ENCODE measurements around the gene CLDN4. TPM values are rescaled to one million over a fixed set of nuclear protein-coding genes. Genes with fewer than 3 reads are reported as not detected.

Gene CLDN4
- total and polyA plus RNA-seq, 2 experiments from 2014 or later = 11.6 to 19.4 TPM

DNA sequence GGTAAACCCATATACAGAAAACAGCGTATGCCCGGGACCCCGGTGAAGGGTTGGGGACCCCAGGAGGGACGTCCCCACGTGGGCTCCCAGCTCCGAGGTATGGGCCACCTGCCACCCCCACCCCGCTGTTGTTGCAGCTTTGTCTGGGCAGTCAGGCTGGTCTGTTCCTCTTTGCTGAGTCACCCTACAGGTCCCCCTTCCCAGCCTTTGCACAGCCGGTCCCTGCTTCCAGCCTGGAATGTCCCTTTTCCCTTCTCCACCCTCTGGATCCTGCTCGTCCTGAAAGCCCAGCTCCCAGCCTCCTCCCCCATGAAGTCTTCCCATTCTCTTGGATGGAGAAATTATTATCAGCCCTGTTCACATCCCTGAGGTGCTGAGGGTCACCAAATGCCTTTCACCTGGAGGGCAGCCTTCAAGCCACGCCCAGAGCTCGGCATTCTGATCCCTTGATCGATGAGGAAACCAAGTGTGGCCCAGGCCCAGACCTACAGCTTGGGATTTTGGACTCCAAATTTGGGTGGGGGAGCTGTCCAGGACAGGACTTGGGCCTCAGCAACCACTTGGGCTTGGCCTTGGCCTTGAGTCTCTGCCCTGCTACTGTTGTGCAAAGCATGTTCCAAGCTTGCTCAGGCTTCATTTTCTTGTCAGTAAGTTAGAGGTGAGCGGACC lies 2.6 kb downstream of the CLDN4 start:
- peaks cover 52% of the 10 kb centered on the region for H3K4me1 Mint-ChIP-seq
- H3K27me3 Mint-ChIP-seq (ENCODE audit: insufficient read depth, low read depth, poor library complexity) = peaks cover 14% of the 10 kb centered on the region
- H3K9me3 Mint-ChIP-seq = peaks cover 15% of the 10 kb centered on the region
- Histone ChIP-seq H3K4me2 (peak overlapping the region; percentile 80), H3F3A (replicated peaks; ENCODE audit: low read depth) (0 out of 2 replicates have a peak, but pooled peaks cover 3% of the 10 kb centered on the region), H2AFZ (no peak overlapping the region), H3K9me2 (ENCODE audit: insufficient read depth) (no peaks in the 10 kb centered on the region), H4K20me1 (replicated peaks; ENCODE audit: insufficient read depth) (no peaks in the 10 kb centered on the region), H3K79me2 (replicated peaks; ENCODE audit: insufficient read depth) (no peaks in the 10 kb centered on the region), H3K36me3 (ENCODE audit: insufficient read depth) (no peaks in the 10 kb centered on the region), H3K27me3 (ENCODE audit: insufficient read depth) (no peaks in the 10 kb centered on the region), H3K4me1 (ENCODE audit: insufficient read depth) (peaks cover 51% of the 10 kb centered on the region), H3K4me3 (no peak overlapping the region), H3K27ac (ENCODE audit: low read depth) (peak overlapping the region; percentile 80)
- peak overlapping the region; percentile 89 for H3K27ac Mint-ChIP-seq
- H3K4me3 Mint-ChIP-seq = peak overlapping the region; percentile 43; the same call in 1 of the 3 replicates
- peaks cover 15% of the 10 kb centered on the region; the same call in 2 of the 3 replicates for H3K36me3 Mint-ChIP-seq (ENCODE audit: low read depth)
- DNase-seq (ENCODE audit: low spot score) = peak; percentile 68
- TF ChIP-seq POLR2AphosphoS5 (IDR thresholded peaks at IDR 0.05; ENCODE audit: low read depth) = 0 out of 2 replicates have a peak, but pooled peaks have one; percentile 19
- TF ChIP-seq STAT1 (IDR thresholded peaks at IDR 0.05; ENCODE audit: unreplicated experiment) = no peak
- TF ChIP-seq, protein P1, sequence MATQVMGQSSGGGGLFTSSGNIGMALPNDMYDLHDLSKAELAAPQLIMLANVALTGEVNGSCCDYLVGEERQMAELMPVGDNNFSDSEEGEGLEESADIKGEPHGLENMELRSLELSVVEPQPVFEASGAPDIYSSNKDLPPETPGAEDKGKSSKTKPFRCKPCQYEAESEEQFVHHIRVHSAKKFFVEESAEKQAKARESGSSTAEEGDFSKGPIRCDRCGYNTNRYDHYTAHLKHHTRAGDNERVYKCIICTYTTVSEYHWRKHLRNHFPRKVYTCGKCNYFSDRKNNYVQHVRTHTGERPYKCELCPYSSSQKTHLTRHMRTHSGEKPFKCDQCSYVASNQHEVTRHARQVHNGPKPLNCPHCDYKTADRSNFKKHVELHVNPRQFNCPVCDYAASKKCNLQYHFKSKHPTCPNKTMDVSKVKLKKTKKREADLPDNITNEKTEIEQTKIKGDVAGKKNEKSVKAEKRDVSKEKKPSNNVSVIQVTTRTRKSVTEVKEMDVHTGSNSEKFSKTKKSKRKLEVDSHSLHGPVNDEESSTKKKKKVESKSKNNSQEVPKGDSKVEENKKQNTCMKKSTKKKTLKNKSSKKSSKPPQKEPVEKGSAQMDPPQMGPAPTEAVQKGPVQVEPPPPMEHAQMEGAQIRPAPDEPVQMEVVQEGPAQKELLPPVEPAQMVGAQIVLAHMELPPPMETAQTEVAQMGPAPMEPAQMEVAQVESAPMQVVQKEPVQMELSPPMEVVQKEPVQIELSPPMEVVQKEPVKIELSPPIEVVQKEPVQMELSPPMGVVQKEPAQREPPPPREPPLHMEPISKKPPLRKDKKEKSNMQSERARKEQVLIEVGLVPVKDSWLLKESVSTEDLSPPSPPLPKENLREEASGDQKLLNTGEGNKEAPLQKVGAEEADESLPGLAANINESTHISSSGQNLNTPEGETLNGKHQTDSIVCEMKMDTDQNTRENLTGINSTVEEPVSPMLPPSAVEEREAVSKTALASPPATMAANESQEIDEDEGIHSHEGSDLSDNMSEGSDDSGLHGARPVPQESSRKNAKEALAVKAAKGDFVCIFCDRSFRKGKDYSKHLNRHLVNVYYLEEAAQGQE (IDR thresholded peaks at IDR 0.05; ENCODE audit: unreplicated experiment) = peak; percentile 21
- peak; percentile 3 for ATAC-seq

DNA sequence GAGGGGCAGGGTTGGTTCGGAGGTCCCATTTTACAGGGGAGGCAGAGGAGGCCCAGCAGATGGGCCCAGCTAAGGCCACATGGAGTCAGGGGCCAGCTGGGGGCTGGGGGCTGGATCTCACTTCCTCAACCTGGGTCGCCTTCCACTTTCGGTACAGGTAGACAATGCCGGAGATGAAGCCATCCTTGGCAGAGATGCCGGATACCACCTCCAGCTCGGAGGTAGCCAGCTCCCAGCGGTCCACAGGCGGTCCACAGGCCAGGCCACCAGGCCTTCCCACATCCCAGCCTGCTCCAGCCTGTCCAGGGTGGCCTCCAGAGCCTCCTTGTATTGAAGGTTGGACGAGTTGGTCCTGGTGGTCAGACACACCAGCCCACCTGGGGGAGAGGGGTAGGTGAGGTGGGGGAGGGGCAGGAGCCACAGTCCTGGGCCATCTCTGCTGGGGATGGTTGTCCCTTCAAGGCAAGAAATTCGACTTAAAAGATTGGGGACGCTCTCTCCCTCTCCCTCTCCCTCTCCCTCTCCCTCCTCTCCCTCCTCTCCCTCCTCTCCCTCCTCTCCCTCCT lies 3.9 kb downstream of the CLDN4 start:
- ATAC-seq (no peak), DNase-seq (ENCODE audit: low spot score) (no peak)
- H3K27ac ChIP-seq (ENCODE audit: low read depth) = no peak overlapping the region
- H3K4me3 ChIP-seq = no peak overlapping the region
- Mint-ChIP-seq H3K4me3 (no peak overlapping the region), H3K4me1 (peaks cover 42% of the 10 kb centered on the region), H3K27me3 (ENCODE audit: insufficient read depth, low read depth, poor library complexity) (peaks cover 13% of the 10 kb centered on the region), H3K27ac (no peak overlapping the region), H3K36me3 (ENCODE audit: low read depth) (peaks cover 15% of the 10 kb centered on the region; the same call in 2 of the 3 replicates), H3K9me3 (peaks cover 15% of the 10 kb centered on the region)
- peaks cover 38% of the 10 kb centered on the region for H3K4me1 ChIP-seq (ENCODE audit: insufficient read depth)
- no peak overlapping the region for H3K4me2 ChIP-seq
- H3K79me2 ChIP-seq (replicated peaks; ENCODE audit: insufficient read depth) = no peaks in the 10 kb centered on the region
- H3K9me2 ChIP-seq (ENCODE audit: insufficient read depth) = no peaks in the 10 kb centered on the region
- no peaks in the 10 kb centered on the region for H3K36me3 ChIP-seq (ENCODE audit: insufficient read depth)
- no peaks in the 10 kb centered on the region for H4K20me1 ChIP-seq (replicated peaks; ENCODE audit: insufficient read depth)
- H3F3A ChIP-seq (replicated peaks; ENCODE audit: low read depth) = 0 out of 2 replicates have a peak, but pooled peaks cover 3% of the 10 kb centered on the region
- no peaks in the 10 kb centered on the region for H3K27me3 ChIP-seq (ENCODE audit: insufficient read depth)
- no peak overlapping the region for H2AFZ ChIP-seq
- no peak for TF ChIP-seq NANOG (IDR thresholded peaks at IDR 0.05; ENCODE audit: borderline replicate concordance)
- TF ChIP-seq, protein P1 (IDR thresholded peaks at IDR 0.05; ENCODE audit: unreplicated experiment) = no peak
- TF ChIP-seq CREB1 (CRISPR knock-in tag; IDR thresholded peaks at IDR 0.05; ENCODE audit: low read depth) = no peak
- TF ChIP-seq EZH2phosphoT487 (IDR thresholded peaks at IDR 0.05; ENCODE audit: unreplicated experiment) = no peak
- no peak for TF ChIP-seq STAT1 (IDR thresholded peaks at IDR 0.05; ENCODE audit: unreplicated experiment)
- no peak for TF ChIP-seq JUNB (IDR thresholded peaks at IDR 0.05; ENCODE audit: unreplicated experiment)
- no peak for TF ChIP-seq ZNF114 (CRISPR knock-in tag; IDR thresholded peaks at IDR 0.05)
